ENCODE results near the gene TSPEAR.
"Not testable (repeated sequence)": the region's sequence is repeated elsewhere in the genome, so short reads cannot be mapped to it uniquely, and the experiment has no call there.

TSPEAR gene

GRCh38 chr21:44612669-44613229 lies 98.6 kb downstream of the TSPEAR start:
- no peak for DNase-seq (ENCODE audit: extremely low read depth in 1 of 2, low read depth in 1 of 2)

GRCh38 chr21:44612029-44612486 lies 99.3 kb downstream of the TSPEAR start, which contains the start of gene KRTAP10-8:
KRTAP10-8 (plus strand) TSS chr21:44612079; CDS start chr21:44612101, 22 bp downstream.
- DNase-seq (ENCODE audit: extremely low read depth in 1 of 2, low read depth in 1 of 2) = no peak

- DNase-seq (ENCODE audit: extremely low read depth in 1 of 2, low read depth in 1 of 2) = no peak
These were observed 99.8 kb downstream of the TSPEAR start for GRCh38 chr21:44611551-44611950.

DNA sequence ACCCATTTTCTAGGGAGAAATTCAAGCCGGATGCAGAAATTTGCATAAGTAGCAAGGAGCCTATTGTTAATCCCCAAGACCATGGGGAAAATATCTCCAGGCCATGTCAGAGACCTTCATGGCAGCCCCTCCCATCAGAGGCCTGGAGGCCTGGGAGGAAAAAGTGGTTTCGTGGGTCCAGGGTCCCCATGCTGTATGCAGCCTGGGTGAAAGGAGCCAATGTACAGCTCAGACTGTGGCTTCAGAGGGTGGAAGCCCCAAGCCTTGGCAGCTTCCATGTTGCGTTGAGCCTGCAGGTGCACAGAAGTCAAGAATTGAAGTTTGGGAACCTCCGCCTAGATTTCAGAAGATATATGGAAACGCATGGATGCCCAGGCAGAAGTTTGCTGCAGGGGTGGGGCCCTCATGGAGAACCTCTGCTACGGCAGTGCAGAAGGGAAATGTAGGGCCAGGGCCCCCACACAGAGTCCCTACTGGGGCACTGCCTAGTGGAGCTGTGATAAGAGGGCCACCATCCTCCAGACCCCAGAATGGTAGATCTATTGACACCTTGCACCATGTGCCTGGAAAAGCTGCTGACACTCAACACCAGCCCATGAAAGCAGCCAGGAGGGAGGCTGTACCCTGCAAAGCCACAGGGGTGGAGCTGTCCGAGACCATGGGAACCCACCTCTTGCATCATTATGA lies 101.1 kb downstream of the TSPEAR start:
- not testable (repeated sequence) for DNase-seq (ENCODE audit: extremely low read depth in 1 of 2, low read depth in 1 of 2)

- no peak for DNase-seq (ENCODE audit: extremely low read depth in 1 of 2, low read depth in 1 of 2)
These were observed 102.2 kb downstream of the TSPEAR start for GRCh38 chr21:44609193-44609592.

GRCh38 chr21:44606495-44606894 lies 104.9 kb downstream of the TSPEAR start:
- no peak for DNase-seq (ENCODE audit: extremely low read depth in 1 of 2, low read depth in 1 of 2)

DNA sequence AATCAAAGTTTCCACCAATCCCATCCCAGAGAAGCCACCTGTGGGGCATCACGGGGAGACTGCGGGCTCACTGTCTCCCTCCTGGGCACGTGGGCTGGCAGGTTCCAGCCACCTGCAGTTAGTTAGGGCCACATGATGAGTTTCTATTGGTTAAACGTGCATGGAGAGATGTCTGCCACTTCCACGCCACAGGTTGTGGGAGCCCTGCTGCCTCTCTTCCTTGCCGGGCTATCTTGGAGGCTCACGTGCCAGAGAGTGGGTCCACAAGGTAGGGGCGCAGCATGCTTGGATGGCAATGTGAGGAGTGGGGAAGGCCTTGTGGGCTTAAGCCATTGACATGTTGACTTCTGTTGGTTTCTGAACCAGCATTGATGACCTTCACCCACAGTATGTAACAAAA lies 107.5 kb downstream of the TSPEAR start:
- no peak for DNase-seq (ENCODE audit: extremely low read depth in 1 of 2, low read depth in 1 of 2)

DNA sequence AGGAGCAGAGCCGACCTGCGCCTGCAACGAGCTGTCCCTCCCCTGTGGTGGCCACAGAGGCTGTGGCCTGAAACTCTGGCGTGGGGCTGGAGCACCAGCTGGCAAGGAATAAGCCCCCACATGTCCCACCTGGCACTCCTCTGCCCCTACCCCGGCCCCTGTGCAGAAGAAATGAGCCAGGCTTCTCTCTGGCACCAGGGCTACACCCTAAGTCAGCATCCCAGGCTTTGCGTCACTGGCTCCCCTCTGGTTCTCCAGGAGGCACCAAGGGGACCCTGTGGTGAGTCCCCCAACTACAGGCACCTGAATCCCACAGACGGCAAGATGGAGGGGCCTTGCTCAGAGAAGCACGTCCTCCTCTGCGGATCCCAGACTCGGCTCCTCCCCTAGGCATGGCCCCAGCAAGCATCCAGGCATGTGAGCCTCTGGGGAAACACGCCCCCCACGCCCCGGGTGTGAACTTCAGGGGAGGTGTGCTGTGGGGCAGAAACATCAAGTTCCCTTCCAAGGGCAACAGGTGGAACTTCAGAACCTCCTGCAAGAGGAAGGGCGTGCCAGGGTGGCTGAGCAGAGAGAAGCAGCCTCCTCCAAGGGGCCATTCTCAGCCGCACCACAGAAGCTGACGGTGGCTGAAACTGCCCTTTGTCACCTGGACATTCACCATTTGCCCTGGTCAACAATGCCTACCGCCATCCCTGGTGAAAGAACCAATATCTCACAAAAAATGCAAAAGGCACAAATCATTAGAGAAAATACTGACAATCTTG lies 108.1 kb downstream of the TSPEAR start:
- DNase-seq (ENCODE audit: extremely low read depth in 1 of 2, low read depth in 1 of 2) = no peak

DNA sequence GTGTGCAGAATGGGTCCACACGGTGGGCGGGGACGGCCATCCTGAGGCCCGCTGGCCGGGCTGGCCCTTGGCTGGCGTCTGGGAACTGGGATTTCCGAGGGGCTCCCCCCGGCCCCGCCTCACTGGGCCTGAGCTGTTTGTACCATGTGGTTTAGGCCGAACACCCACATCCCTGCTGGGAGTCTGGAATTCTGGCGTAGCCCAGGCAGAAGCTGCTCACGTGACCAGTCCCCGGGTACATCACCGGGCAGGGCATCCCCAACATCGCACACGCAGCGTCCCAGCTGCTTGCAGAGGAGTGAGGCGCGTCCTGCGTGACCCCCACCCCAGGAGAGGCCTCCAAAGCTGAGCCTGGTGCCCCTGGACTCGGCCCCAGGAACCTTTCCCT lies 108.9 kb downstream of the TSPEAR start:
- DNase-seq (ENCODE audit: extremely low read depth in 1 of 2, low read depth in 1 of 2) = no peak

DNA sequence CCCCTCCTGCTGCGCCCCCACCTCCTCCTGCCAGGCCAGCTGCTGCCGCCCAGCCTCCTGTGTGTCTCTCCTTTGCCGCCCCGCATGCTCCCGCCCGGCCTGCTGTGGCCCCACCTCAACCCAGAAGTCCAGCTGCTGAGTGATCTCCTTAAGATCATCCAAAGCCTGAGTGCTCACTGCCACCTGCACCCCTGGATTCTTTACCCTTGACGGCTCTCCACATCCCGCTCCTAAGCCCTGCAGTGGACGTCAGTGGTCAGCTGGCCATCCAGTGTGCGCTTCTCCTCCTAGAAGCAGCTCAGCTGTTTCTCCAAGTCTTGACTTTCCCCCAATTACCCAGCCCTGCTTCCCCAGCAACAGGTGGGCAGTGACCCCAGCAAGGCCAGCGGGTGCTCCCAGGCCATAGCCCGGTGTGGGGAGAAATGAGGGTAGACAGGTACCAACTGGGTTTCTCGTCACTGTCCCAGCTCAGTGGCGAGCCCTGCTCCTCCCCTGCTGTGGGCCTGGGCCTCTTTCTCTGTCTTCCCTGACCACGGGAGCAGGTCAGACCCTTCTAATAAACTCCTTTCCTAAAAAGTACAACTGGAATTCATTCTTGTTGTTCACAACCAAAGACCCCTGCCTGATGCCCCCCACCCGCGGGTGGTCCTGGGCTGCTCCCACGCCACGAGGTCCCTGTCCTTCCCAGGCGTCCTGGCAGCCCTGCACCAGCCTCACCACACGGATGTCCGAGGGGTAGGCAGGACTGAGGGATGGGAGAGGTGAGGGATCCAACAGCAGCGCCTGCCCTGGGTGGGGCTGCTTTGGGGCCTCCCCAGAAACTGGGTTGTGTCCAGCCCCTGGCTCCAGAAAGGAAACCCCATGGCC lies 109.5 kb downstream of the TSPEAR start:
- DNase-seq (ENCODE audit: extremely low read depth in 1 of 2, low read depth in 1 of 2) = no peak

DNA sequence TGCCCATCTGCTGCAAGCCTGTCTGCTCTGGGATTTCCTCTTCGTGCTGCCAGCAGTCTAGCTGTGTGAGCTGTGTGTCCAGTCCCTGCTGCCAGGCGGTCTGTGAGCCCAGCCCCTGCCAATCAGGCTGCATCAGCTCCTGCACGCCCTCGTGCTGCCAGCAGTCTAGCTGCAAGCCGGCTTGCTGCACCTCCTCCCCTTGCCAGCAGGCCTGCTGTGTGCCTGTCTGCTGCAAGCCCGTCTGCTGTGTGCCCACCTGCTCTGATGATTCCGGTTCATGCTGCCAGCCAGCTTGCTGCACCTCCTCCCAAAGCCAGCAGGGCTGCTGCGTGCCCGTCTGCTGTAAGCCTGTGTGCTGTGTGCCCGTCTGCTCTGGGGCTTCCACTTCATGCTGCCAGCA lies 110.3 kb downstream of the TSPEAR start:
- not testable (repeated sequence) for DNase-seq (ENCODE audit: extremely low read depth in 1 of 2, low read depth in 1 of 2)

DNA sequence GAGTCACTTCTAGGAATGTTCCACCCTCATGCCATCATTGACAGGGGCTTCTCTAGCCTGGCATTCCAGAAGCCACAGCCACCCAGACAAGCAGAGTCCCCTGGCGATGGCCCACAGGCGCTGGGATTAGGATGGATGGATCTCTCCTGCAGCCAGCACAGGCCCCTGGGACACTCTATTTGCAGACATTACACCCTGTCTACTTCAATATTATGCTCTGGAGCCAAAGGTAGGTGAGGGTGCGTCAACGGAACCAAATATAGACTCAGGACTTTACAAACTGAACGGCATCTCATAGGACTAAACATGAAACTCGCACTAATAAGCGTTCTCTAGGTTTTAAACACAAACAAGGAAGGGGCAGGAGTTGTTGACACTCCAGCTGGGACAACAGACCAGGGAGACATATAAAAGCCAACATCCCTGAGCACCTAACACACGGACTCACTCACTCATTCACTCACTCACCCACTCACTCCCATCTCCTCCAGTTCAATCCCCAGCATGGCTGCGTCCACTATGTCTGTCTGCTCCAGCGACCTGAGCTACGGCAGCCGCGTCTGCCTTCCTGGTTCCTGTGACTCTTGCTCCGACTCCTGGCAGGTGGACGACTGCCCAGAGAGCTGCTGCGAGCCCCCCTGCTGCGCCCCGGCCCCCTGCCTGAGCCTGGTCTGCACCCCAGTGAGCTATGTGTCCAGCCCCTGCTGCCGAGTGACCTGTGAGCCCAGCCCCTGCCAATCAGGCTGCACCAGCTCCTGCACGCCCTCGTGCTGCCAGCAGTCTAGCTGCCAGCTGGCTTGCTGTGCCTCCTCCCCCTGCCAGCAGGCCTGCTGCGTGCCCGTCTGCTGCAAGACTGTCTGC lies 111.0 kb downstream of the TSPEAR start, which contains the start of gene KRTAP10-7:
KRTAP10-7 (plus strand) TSS at position 480 of the 861 bp plus-strand sequence; CDS start at position 505, 25 bp downstream.
- not testable (repeated sequence) for DNase-seq (ENCODE audit: extremely low read depth in 1 of 2, low read depth in 1 of 2)

DNA sequence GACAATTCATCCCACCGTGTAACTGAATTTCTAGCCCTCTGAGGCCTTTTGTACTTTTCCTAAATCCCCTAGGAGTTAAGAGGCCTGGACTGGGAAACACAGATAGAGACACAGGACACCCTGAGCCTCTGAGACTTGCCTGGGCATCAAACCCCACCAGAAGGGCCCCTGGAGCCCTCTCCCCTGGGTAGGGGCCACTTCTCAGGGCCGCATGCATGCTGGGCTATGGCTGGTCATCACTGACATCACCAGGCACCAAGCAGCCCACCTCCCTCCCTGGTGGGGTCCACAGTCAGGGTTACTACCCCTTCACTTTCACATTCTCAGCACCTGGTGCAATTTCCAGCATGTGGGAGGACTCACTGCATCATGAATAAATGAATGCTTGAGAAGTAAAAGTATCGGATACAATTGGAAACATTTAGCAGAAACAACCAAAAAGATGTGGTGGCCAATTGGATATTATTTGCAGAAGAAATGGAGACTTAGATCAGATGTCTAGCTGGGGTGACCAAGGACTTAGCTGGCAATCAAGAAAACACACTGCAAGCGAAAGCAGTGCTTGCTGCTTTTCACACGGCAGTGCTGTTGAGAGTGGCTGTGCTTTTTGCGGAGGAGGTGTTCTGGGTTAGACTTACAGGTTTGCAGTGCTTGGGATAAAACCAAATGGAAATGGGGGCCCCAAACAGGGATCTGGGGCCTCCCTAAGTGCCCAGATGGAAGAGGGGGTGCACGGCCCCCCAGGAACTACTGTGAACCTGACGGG lies 111.9 kb downstream of the TSPEAR start:
- no peak for DNase-seq (ENCODE audit: extremely low read depth in 1 of 2, low read depth in 1 of 2)

DNA sequence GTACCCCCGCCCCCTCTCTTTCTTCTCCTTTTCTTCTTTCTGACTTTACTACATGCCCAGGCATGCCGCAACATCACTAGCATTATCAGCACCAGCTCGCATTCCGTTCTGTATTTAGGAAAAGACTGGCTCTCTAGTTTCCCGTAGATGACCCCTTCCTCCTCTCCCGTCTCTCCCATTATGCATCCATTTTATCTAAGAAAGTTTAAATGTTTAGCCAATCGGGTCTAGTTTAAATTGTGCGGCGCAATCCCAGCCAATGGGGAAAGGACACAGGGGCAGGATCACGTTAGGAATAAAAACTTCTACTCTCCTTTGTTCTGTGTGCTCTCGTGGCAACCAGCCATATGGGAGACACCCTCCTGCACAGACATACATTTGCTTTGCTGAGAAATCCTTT lies 113.3 kb downstream of the TSPEAR start:
- no peak for DNase-seq (ENCODE audit: extremely low read depth in 1 of 2, low read depth in 1 of 2)

- DNase-seq (ENCODE audit: extremely low read depth in 1 of 2, low read depth in 1 of 2) = no peak
These were observed 115.2 kb downstream of the TSPEAR start for GRCh38 chr21:44596068-44596725.

DNA sequence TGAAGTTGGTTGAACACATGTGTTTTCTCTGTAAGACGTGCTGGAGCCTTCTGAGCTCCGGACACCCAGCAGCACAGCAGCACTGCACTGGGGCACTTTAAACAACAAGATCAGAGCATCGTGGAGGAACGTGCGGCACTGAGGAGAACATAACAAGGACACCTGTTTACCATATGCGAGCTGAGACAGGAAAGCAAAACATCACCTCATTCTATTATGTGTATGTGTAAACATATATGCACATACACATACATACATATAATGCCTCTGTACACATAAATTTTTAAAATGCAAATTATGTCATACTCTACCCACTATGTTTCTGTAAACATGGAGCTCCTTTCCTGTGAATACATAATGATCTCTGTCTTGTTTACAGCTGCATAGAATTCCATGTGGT lies 115.8 kb downstream of the TSPEAR start:
- no peak for DNase-seq (ENCODE audit: extremely low read depth in 1 of 2, low read depth in 1 of 2)

GRCh38 chr21:44594406-44594916 lies 116.9 kb downstream of the TSPEAR start:
- DNase-seq (ENCODE audit: extremely low read depth in 1 of 2, low read depth in 1 of 2) = no peak
